MG63 (cell line): ENCODE results near the gene BSDC1. TPM values are rescaled to one million over a fixed set of nuclear protein-coding genes. Genes with fewer than 3 reads are reported as not detected.
"Not testable (repeated sequence)": the region's sequence is repeated elsewhere in the genome, so short reads cannot be mapped to it uniquely, and the experiment has no call there.

Experiments
- DNase-seq: peaks from one replicate; pipeline ENCODE4 v3.0.0-alpha.2; 2020
- H3K27me3 ChIP-seq: fragments of 250-450 bp; sonication (Bioruptor Pico); 2 replicates; pipeline ENCODE4 v1.5.1; 2020; ENCODE audit warnings: mild to moderate bottlenecking, moderate library complexity
- H3K36me3 ChIP-seq: fragments of 250-450 bp; sonication (Bioruptor Pico); 2 replicates; pipeline ENCODE4 v1.5.1; 2020; ENCODE audit warnings: mild to moderate bottlenecking, moderate library complexity
- H3K4me3 ChIP-seq: fragments of 250-450 bp; sonication (Bioruptor Pico); 2 replicates; pipeline ENCODE4 v1.5.1; 2020; ENCODE audit warnings: mild to moderate bottlenecking, moderate library complexity
- H3K9me3 ChIP-seq: fragments of 250-450 bp; sonication (Bioruptor Pico); 2 replicates; pipeline ENCODE4 v1.5.1; 2020; ENCODE audit warnings: mild to moderate bottlenecking, moderate library complexity
- total RNA-seq: library from RNA; depleted of rRNA; stranded (reverse); fragments of >200 nt; shearing (Covaris generic); gene quantifications from 2 replicates; pipeline ENCODE4 v1.2.3, GENCODE V29; 2014; ENCODE audit warnings: low replicate concordance; rRNA removed

Gene BSDC1, protein sequence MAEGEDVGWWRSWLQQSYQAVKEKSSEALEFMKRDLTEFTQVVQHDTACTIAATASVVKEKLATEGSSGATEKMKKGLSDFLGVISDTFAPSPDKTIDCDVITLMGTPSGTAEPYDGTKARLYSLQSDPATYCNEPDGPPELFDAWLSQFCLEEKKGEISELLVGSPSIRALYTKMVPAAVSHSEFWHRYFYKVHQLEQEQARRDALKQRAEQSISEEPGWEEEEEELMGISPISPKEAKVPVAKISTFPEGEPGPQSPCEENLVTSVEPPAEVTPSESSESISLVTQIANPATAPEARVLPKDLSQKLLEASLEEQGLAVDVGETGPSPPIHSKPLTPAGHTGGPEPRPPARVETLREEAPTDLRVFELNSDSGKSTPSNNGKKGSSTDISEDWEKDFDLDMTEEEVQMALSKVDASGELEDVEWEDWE
- 35.8 and 52.2 TPM in 2 replicates for total RNA-seq

DNA sequence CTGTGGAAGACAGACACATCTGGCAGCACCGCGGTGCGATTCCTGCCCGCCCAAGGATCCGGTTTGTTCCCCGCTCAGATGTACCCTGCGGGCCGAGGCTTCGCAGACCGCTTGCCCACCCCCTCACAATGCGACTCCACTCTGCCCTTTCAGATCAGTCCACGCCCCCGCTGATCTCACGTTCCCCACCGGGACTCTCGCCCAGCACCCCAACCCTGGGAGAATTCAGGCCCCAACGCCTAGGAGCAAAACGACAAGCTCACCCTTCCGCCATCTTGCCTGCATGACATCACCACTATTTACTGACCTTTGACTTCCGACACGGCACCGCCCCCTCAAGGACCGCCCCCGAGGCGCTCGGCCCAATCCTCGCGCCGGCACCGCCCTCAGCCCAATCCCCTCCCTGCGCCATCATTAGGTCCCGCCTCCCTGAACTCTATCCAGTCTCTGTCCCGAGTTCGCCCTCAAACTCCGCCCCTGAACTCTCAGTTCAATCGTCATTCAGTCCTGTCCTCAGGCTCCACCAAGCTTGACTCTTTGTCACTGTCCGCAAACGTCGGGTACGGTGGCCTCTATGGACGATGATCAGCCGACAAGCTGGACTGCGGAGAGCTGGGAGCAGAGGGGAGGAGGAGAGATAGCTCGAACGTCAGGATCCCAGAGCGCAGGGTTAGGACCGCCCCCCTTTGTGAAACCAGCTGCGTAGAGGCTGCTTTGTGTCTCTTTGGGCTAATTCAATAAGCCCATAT is at the start of gene BSDC1:
Gene BSDC1, minus strand, starts transcription at position 301 of the 749 bp plus-strand sequence. Its CDS starts 27 bp downstream, at position 274.
- Histone ChIP-seq H3K9me3 (no peaks in the 10 kb centered on the region), H3K27me3 (no peaks in the 10 kb centered on the region), H3K36me3 (peaks cover 20% of the 10 kb centered on the region), H3K4me3 (peak within 1 kb of the TSS; percentile 84)
- peak; percentile 94 for DNase-seq

GRCh38 chr1:32441467-32441866 is 47.2 kb upstream of the BSDC1 start:
- H3K36me3 ChIP-seq, H3K4me3 ChIP-seq, H3K9me3 ChIP-seq: not testable (repeated sequence)

GRCh38 chr1:32438777-32439176 is 44.5 kb upstream of the BSDC1 start:
- not testable (repeated sequence) for H3K27me3 ChIP-seq, DNase-seq, H3K9me3 ChIP-seq, H3K4me3 ChIP-seq, H3K36me3 ChIP-seq

More at GRCh38 chr1:32441467-32441866, 47.2 kb upstream of the BSDC1 start:
- not testable (repeated sequence) for DNase-seq, H3K27me3 ChIP-seq

DNA sequence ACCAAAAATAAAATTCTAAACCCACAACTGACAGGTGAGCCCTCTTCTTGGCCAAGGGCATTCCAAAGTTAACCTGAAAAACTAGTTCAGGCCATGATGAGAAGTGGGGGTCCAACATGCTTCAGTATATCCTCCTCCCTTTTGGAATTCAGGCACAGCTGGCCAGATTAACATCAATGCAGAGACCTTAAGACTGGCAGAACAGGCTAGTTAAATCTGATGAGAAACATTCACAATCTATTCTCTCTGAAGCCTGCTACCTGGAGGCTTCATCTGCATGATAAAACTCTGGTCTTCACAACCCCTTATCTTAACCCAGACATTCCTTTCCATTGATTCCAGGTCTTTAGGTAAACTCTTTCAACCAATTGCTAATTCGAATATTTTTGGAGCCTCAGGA is 43.9 kb upstream of the BSDC1 start:
- H3K9me3 ChIP-seq = peaks cover 8% of the 10 kb centered on the region
- no peak overlapping the region for H3K4me3 ChIP-seq
- no peaks in the 10 kb centered on the region for H3K27me3 ChIP-seq
- H3K36me3 ChIP-seq = no peaks in the 10 kb centered on the region
- no peak for DNase-seq

- Histone ChIP-seq H3K9me3 (no peaks in the 10 kb centered on the region), H3K27me3 (peaks cover 6% of the 10 kb centered on the region; the same call in 1 of the 2 replicates), H3K4me3 (no peak overlapping the region), H3K36me3 (no peaks in the 10 kb centered on the region)
- DNase-seq = no peak
Measured at GRCh38 chr1:32431736-32432400, 37.6 kb upstream of the BSDC1 start.

- Histone ChIP-seq H3K27me3 (peaks cover 6% of the 10 kb centered on the region; the same call in 1 of the 2 replicates), H3K9me3 (no peaks in the 10 kb centered on the region), H3K4me3 (no peak overlapping the region), H3K36me3 (no peaks in the 10 kb centered on the region)
- no peak for DNase-seq
Measured at GRCh38 chr1:32427264-32427963, 33.2 kb upstream of the BSDC1 start.

GRCh38 chr1:32426489-32427255 is 32.4 kb upstream of the BSDC1 start:
- peaks cover 6% of the 10 kb centered on the region; the same call in 1 of the 2 replicates for H3K27me3 ChIP-seq
- H3K9me3 ChIP-seq = no peaks in the 10 kb centered on the region
- peak; percentile 23 for DNase-seq
- 0 out of 2 replicates have a peak overlapping the region, but pooled peaks have one; percentile 6 for H3K4me3 ChIP-seq
- no peaks in the 10 kb centered on the region for H3K36me3 ChIP-seq

DNA sequence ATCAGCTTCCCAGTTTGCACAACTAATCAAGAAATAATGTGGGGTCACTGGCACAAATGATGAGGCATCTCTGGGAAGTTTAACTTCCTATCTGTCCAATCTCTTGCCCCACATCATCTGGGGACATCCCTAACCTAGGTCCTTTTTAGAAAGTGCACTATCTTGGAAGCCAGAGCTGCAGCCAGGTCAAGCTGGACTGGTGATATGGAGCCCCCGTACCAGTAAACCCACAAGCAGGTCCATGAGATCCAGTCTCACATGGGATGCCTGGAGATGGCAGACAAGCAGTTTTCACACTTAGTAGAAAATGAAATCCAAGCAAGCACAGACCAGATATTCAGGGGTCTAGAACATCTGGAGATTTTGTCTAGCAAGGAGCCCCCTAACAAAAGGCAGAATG is 27.5 kb upstream of the BSDC1 start:
- DNase-seq = no peak
- no peaks in the 10 kb centered on the region for H3K36me3 ChIP-seq
- H3K27me3 ChIP-seq = no peaks in the 10 kb centered on the region
- peaks cover 19% of the 10 kb centered on the region for H3K9me3 ChIP-seq
- H3K4me3 ChIP-seq = no peak overlapping the region

DNA sequence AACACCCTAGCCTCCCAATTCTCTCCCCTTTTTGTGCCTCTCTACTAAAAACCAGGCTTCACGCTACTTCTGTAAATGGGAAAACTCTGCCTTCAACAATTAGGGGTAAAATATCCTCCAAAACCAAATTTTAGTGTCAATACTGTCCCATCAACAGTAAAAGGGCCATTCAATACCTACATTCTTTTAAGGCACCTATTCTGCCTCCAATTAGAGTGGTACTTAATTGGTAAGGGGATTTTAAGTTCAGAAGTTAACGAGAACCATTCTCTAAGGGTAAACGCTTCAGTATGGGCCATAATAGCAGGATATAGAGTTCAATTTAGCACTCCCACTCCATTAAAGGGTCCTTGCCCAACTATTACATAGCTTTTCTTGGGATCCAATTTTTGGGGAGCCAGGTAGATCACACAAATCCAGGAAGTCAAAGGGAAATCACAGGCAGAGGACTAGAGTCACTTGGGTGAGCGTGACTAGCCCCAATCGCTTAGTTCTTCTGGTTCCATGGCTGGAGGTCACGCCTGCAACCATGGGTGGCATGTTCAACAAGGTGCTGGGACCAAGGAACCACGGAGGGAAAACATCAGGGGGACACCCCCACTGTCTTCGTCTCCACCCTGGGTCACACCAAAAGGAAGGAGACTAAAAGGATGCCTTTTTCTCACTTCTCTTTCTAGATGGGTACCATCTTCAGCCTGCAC is 20.1 kb upstream of the BSDC1 start:
- H3K27me3 ChIP-seq = no peaks in the 10 kb centered on the region
- no peaks in the 10 kb centered on the region for H3K36me3 ChIP-seq
- DNase-seq = no peak
- no peak overlapping the region for H3K4me3 ChIP-seq
- peaks cover 15% of the 10 kb centered on the region for H3K9me3 ChIP-seq

DNA sequence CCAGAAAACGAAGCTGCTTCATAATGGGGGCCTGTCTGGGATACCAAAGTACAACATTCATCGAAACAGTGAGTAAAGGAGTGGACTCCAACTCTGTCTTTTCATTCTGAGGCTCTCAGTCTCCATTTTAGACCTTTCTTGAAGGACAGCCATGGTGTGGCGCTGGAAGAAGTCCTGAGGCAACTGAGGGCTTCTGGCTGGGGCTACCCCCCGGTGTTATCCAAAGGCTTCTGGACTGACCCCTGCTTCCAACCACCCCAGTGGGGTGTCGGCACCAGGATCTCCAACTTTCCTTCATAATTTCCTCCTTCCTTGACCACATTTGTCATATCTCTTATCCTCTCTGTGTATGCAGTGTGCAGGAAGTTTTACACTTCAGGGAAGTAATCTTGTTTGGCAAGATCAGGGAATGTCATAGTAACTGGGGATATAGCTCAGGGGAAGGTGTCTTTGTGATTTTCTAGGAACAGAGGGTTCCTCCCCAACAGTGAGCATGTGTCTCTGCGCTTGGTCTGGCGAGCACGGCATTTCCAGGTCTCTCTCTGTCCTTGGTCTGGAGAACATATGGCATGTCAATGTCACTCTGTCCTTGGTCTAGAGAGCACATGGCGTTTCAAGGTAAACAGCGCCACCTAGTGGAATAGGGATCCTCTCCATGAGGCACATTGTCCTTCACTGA is 19.4 kb upstream of the BSDC1 start:
- H3K9me3 ChIP-seq = peaks cover 14% of the 10 kb centered on the region

GRCh38 chr1:32411261-32411660 is 17.0 kb upstream of the BSDC1 start:
- no peak overlapping the region for H3K4me3 ChIP-seq
- H3K36me3 ChIP-seq = no peaks in the 10 kb centered on the region
- H3K27me3 ChIP-seq = no peaks in the 10 kb centered on the region
- no peak for DNase-seq
- H3K9me3 ChIP-seq = peaks cover 2% of the 10 kb centered on the region

More for the DNA sequence above, 19.4 kb upstream of the BSDC1 start:
- peak; percentile 21 for DNase-seq
- no peaks in the 10 kb centered on the region for H3K27me3 ChIP-seq
- H3K36me3 ChIP-seq = no peaks in the 10 kb centered on the region
- no peak overlapping the region for H3K4me3 ChIP-seq

- Histone ChIP-seq H3K9me3 (no peaks in the 10 kb centered on the region), H3K36me3 (no peaks in the 10 kb centered on the region), H3K4me3 (no peak overlapping the region), H3K27me3 (no peaks in the 10 kb centered on the region)
- DNase-seq = no peak
Measured at GRCh38 chr1:32406629-32407111, 12.4 kb upstream of the BSDC1 start.

GRCh38 chr1:32405672-32406467 is 11.6 kb upstream of the BSDC1 start:
- Histone ChIP-seq H3K27me3 (no peaks in the 10 kb centered on the region), H3K4me3 (no peak overlapping the region), H3K9me3 (no peaks in the 10 kb centered on the region), H3K36me3 (no peaks in the 10 kb centered on the region)
- no peak for DNase-seq

- no peaks in the 10 kb centered on the region for H3K36me3 ChIP-seq
- no peaks in the 10 kb centered on the region for H3K27me3 ChIP-seq
- no peak for DNase-seq
- no peaks in the 10 kb centered on the region for H3K9me3 ChIP-seq
- H3K4me3 ChIP-seq = no peak overlapping the region
Measured at GRCh38 chr1:32404946-32405345, 10.7 kb upstream of the BSDC1 start.
